HepG2 (cell line): ENCODE results near the gene ZFAND2B. TPM values are rescaled to one million over a fixed set of nuclear protein-coding genes. Genes with fewer than 3 reads are reported as not detected.

Experiments
- CCAR2 ChIP-seq: fragments of 200-400 bp; formaldehyde crosslinking; optimal IDR thresholded peaks from 2 replicates; pipeline ENCODE3; 2018; ENCODE audit warnings: low read depth, mild to moderate bottlenecking, low read length, moderate library complexity
- YEATS2 ChIP-seq: sonication (generic); formaldehyde crosslinking; IDR thresholded peaks from 2 replicates; pipeline ENCODE4 v1.4.0; 2020; ENCODE audit warnings: missing genetic modification reagents, borderline replicate concordance
- polyA plus RNA-seq, 8 experiments: library from polyadenylated mRNA; depleted of rRNA in 3 of 8; stranded (reverse) in 7 of 8; unstranded in 1 of 8; fragments of >200 nt; fragmentation: Illumina TruSeq in 4 of 8; extraction: Trizol in 4 of 8; gene quantifications; 2 replicates each; pipeline versions ENCODE4 v1.2.1 to v1.2.3, GENCODE V29; 2011 to 2016; ENCODE audit warnings: low read depth in 4 of 8, missing spikeins in 1 of 8, mixed read lengths in 1 of 8; ENCODE audit not compliant: insufficient read depth in 1 of 8
- total RNA-seq, 5 experiments: library from RNA; depleted of rRNA; stranded (reverse); fragments of >200 nt; fragmentation: Illumina TruSeq; extraction: Trizol; gene quantifications; 2 replicates each; pipeline ENCODE4 v1.2.3, GENCODE V29; 2016; ENCODE audit warnings: low read depth in 1 of 5
- TF ChIP-seq, protein P1 (sequence below): sonication (generic); formaldehyde crosslinking; conservative IDR thresholded peaks from 2 replicates; pipeline ENCODE4 v1.4.0; 2020; ENCODE audit warnings: mild to moderate bottlenecking, missing genetic modification reagents, moderate library complexity
- TF ChIP-seq, protein P2 (sequence below): IDR thresholded peaks from 2 replicates; pipeline ENCODE4 v1.6.1; 2016; ENCODE audit warnings: low read depth, control low read depth

Gene ZFAND2B
- total and polyA plus RNA-seq, 2 of the 13 experiments (the other 11 are each of a cell fraction or from before 2014, with no cell fraction given) = 53.3 to 115 TPM

DNA sequence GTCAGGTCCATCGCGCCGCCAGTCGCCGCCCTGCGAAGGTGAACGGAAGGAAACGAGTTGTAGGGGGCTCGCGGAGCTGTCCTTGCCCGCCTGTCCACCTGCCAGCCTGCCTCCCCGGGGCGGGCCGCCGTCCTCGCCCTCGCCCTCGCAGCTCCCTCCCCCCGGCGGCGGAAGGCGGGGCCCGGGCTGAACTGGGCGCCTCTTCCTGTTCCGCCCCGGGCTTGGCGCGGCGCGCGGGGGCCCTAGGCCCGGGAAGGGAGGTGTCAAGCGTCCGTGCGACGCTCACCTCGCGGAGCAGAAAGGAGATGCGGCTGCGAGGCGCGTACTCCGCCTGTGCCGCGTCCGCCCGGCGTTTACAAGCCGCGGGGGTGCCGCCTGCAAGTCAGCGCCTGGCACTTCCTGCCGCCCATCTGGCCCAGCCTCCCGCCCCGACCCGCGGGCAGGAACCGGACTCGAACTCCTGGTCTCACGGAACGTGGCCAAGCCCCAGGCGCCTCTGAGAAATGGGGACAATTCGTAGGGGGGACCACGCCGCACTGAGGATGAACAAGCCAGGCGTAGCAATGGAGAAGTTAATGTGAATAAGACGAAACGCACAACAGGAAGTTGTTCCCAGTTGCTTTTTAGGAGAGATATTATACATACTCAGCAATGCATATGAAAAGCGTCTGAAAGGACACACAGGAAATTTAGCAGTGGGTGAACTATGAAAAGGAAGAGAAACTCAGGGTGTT, 29.6 kb upstream of the ZFAND2B start, which contains the start of gene CNPPD1 (continued):
- TF ChIP-seq, protein P1, sequence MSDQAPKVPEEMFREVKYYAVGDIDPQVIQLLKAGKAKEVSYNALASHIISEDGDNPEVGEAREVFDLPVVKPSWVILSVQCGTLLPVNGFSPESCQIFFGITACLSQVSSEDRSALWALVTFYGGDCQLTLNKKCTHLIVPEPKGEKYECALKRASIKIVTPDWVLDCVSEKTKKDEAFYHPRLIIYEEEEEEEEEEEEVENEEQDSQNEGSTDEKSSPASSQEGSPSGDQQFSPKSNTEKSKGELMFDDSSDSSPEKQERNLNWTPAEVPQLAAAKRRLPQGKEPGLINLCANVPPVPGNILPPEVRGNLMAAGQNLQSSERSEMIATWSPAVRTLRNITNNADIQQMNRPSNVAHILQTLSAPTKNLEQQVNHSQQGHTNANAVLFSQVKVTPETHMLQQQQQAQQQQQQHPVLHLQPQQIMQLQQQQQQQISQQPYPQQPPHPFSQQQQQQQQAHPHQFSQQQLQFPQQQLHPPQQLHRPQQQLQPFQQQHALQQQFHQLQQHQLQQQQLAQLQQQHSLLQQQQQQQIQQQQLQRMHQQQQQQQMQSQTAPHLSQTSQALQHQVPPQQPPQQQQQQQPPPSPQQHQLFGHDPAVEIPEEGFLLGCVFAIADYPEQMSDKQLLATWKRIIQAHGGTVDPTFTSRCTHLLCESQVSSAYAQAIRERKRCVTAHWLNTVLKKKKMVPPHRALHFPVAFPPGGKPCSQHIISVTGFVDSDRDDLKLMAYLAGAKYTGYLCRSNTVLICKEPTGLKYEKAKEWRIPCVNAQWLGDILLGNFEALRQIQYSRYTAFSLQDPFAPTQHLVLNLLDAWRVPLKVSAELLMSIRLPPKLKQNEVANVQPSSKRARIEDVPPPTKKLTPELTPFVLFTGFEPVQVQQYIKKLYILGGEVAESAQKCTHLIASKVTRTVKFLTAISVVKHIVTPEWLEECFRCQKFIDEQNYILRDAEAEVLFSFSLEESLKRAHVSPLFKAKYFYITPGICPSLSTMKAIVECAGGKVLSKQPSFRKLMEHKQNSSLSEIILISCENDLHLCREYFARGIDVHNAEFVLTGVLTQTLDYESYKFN (CRISPR knock-in tag) = peak; percentile 82; the same call in 1 of the 2 replicates
- peak; percentile 46; the same call in 1 of the 2 replicates for TF ChIP-seq YEATS2 (CRISPR knock-in tag)
- TF ChIP-seq, protein P2, sequence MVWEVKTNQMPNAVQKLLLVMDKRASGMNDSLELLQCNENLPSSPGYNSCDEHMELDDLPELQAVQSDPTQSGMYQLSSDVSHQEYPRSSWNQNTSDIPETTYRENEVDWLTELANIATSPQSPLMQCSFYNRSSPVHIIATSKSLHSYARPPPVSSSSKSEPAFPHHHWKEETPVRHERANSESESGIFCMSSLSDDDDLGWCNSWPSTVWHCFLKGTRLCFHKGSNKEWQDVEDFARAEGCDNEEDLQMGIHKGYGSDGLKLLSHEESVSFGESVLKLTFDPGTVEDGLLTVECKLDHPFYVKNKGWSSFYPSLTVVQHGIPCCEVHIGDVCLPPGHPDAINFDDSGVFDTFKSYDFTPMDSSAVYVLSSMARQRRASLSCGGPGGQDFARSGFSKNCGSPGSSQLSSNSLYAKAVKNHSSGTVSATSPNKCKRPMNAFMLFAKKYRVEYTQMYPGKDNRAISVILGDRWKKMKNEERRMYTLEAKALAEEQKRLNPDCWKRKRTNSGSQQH (CRISPR knock-in tag) = peak; percentile 96
- TF ChIP-seq CCAR2 = no peak
